Heart right ventricle (tissue), 16 donors: Measurements from ENCODE around the gene WDR45B. TPM values are rescaled to one million over a fixed set of nuclear protein-coding genes. Genes with fewer than 3 reads are reported as not detected.
A peak's percentile ranks its signal among the peaks of the same experiment; 100 is the strongest.

ENCODE experiments used
- ATAC-seq, 8 donors: fragments of 200-7000 bp; cut with Tn5 transposase; one replicate each; pipeline ENCODE4 v1.9.1; 2020; ENCODE audit warnings: mild to moderate bottlenecking in 8 of 8, moderate library complexity in 8 of 8, moderate number of reproducible peaks in 1 of 8
- DNase-seq, 2 donors: peaks; one replicate each; pipeline ENCODE4 v3.0.0-alpha.2; 2020
- H3K27ac ChIP-seq, 10 donors: fragments of 200-600 bp; sonication (generic) in 2 of 10; one replicate each; pipeline versions ENCODE4 v1.5.0 to v1.8.0; 2020 to 2022; ENCODE audit warnings: mild to moderate bottlenecking in 3 of 10
- H3K27me3 ChIP-seq, 7 donors: fragments of 200-600 bp; one replicate each; pipeline ENCODE4 v1.8.0; 2021 to 2022; ENCODE audit warnings: mild to moderate bottlenecking in 2 of 7
- H3K36me3 ChIP-seq, 9 donors: fragments of 200-600 bp; sonication (generic) in 1 of 9; one replicate each; pipeline versions ENCODE4 v1.5.0 to v1.8.0; 2020 to 2022; ENCODE audit warnings: mild to moderate bottlenecking in 2 of 9
- H3K4me1 ChIP-seq, 9 donors: fragments of 200-600 bp; sonication (generic) in 1 of 9; one replicate each; pipeline versions ENCODE4 v1.5.0 to v1.8.0; 2020 to 2022; ENCODE audit warnings: mild to moderate bottlenecking in 4 of 9
- H3K4me3 ChIP-seq, 10 donors: fragments of 200-600 bp; sonication (generic) in 2 of 10; one replicate each; pipeline versions ENCODE4 v1.5.0 to v1.8.0; 2020 to 2022; ENCODE audit warnings: mild to moderate bottlenecking in 7 of 10, moderate library complexity in 2 of 10
- H3K9me3 ChIP-seq, 11 donors: fragments of 200-600 bp in 10 of 11; sonication (generic) in 2 of 11; one replicate each; pipeline versions ENCODE4 v1.5.0 to v1.8.0; 2013 to 2022; ENCODE audit warnings: mild to moderate bottlenecking in 2 of 11, control low read depth in 1 of 11, moderate library complexity in 1 of 11
- CTCF ChIP-seq, 9 donors: fragments of 200-600 bp; sonication (generic) in 2 of 9; IDR thresholded peaks; one replicate each; pipeline versions ENCODE4 v1.5.0 to v1.8.0; 2021 to 2022; ENCODE audit warnings: antibody characterized with exemption in 9 of 9, mild to moderate bottlenecking in 5 of 9, moderate library complexity in 1 of 9
- WGBS, 2 donors: extraction: QIAGEN DNeasy Blood & Tissue Kit; methylation state at CpG; one replicate each; pipeline ENCODE4 v1.1.7; 2013; ENCODE audit warnings: inconsistent platforms in 1 of 2; 5-methylcytosine and 5-hydroxymethylcytosine counted together
- intact Hi-C, 10 donors: fragments of 100-400 bp; cut with DNase I; formaldehyde crosslinking; loops; one replicate each; pipeline versions ENCODE4 v1.11.1 to v1.14.2; 2022
- polyA plus RNA-seq, 2 donors: library from polyadenylated mRNA; stranded (reverse); fragments of 200-250 nt; gene quantifications; one replicate each; pipeline ENCODE4 v1.2.3, GENCODE V29; 2013
- total RNA-seq, 10 donors: library from RNA; stranded (reverse); fragmentation: NEBNext Ultra II Directional in 3 of 10; extraction: Animal tissue kit (Norgen Biotek cat#: 25700) in 3 of 10; gene quantifications; one replicate each; pipeline versions ENCODE4 v1.2.1 to v1.2.4, GENCODE V29; 2021 to 2023
- donor health status: Arrhythmogenic right ventricular cardiomyopathy.
- donor health status: ischemic (EF 13 %, LVEDD 7.1; RV severe dilation, severe dysfunction).
- donor health status: healthy with polysubstance abuse.
- donor health status: DM: no; HTN: yes; CAD: no.
- donor health status: DM: no; HTN: no; CAD: no.
- donor health status: ischemic (EF 25% LVEDD 6.9; RV normal size, moderate dysfunction).
- donor health status: ischemic (EF 25% LVEDD 5.7; RV mildly dilated, moderate dysfunction).
- donor health status: healthy.
- donor health status: DM: yes; HTN: yes; CAD: no.
- donor health status: Ischemic cardiomyopathy.
- donor health status: ischemic (EF 35%, LVEDD 5.7; RV mildly dilated, moderate dysfunction).
- donor health status: nonischemic (EF 11% LVEDD 7.7; RV severe dilation, severe dysfunction).
- donor health status: DM: yes; HTN: yes; CAD: no.
- donor health status: PGD.
- donor health status: ischemic (EF 29% LVEDD 5.4; RV normal size, mild dysfunction).
- donor health status: nonischemic (EF 23%, LVEDD 6.1; RV moderate dilation, normal function).

WDR45B gene
- total and polyA plus RNA-seq, 12 donors: 23.3 to 45.5 (median 39.7) TPM

- H3K4me1 ChIP-seq: peaks cover 13 to 62% (median 46%) of the 10 kb centered on the region in 9 donors
- no peak for ATAC-seq
- WGBS, 2 donors: 95 to 97% methylated on average over 11 of the region's 11 CpGs
Measured at GRCh38 chr17:82594571-82594970, 53.7 kb downstream of the WDR45B start.

GRCh38 chr17:82593590-82594087, 54.6 kb downstream of the WDR45B start:
- peak; percentile 1 to 10 (median 4) for ATAC-seq
- DNase-seq: no peak
- peaks cover 13 to 60% (median 37%) of the 10 kb centered on the region in 9 donors for H3K4me1 ChIP-seq

More at GRCh38 chr17:82594571-82594970, 53.7 kb downstream of the WDR45B start:
- no peak for DNase-seq
- H3K4me3 ChIP-seq: no peak overlapping the region
- no peaks in the 10 kb centered on the region for H3K9me3 ChIP-seq
- H3K27me3 ChIP-seq: no peaks in the 10 kb centered on the region
- TF ChIP-seq CTCF (IDR thresholded peaks at IDR 0.05): no peak
- no peak overlapping the region for H3K27ac ChIP-seq
- intact Hi-C loops: no loop called here
- H3K36me3 ChIP-seq: peaks cover 0 to 46% (median 6%) of the 10 kb centered on the region in 9 donors

GRCh38 chr17:82592767-82593589, 55.3 kb downstream of the WDR45B start:
- Histone ChIP-seq H3K9me3 (no peaks in the 10 kb centered on the region), H3K4me3 (peak overlapping the region; percentile 39 to 66 (median 60)), H3K36me3 (peaks cover 0 to 36% (median 6%) of the 10 kb centered on the region in 9 donors), H3K27ac (peak overlapping the region; percentile 59 to 95 (median 89)), H3K27me3 (no peaks in the 10 kb centered on the region), H3K4me1 (peaks cover 13 to 55% (median 36%) of the 10 kb centered on the region in 9 donors)
- ATAC-seq: peak; percentile 49 to 61 (median 56)
- 16 to 17% methylated on average over 29 of the region's 29 CpGs for WGBS, 2 donors
- DNase-seq: peak; percentile 52 to 78
- intact Hi-C loops: no loop called here
- TF ChIP-seq CTCF (IDR thresholded peaks at IDR 0.05): no peak

More at GRCh38 chr17:82593590-82594087, 54.6 kb downstream of the WDR45B start:
- 50 to 52% methylated on average over 29 of the region's 29 CpGs for WGBS, 2 donors
- no peaks in the 10 kb centered on the region for H3K27me3 ChIP-seq
- H3K9me3 ChIP-seq: no peaks in the 10 kb centered on the region
- H3K27ac ChIP-seq: peak overlapping the region; percentile 59 to 95 (median 89)
- TF ChIP-seq CTCF (IDR thresholded peaks at IDR 0.05): no peak
- H3K4me3 ChIP-seq: peak overlapping the region; percentile 39 to 66 (median 60)
- intact Hi-C loops: no loop called here
- peaks cover 0 to 41% (median 6%) of the 10 kb centered on the region in 9 donors for H3K36me3 ChIP-seq

GRCh38 chr17:82592289-82592766, 55.9 kb downstream of the WDR45B start:
- intact Hi-C loops: no loop called here
- no peaks in the 10 kb centered on the region for H3K27me3 ChIP-seq
- H3K4me3 ChIP-seq: peak overlapping the region in 5 of 10 donors; percentile 58 to 66 (median 62)
- no peak for TF ChIP-seq CTCF (IDR thresholded peaks at IDR 0.05)
- H3K4me1 ChIP-seq: peaks cover 13 to 59% (median 36%) of the 10 kb centered on the region in 9 donors
- peak overlapping the region; percentile 48 to 95 (median 89) for H3K27ac ChIP-seq
- 67 to 71% methylated on average over 9 of the region's 9 CpGs for WGBS, 2 donors
- H3K36me3 ChIP-seq: peaks cover 0 to 36% (median 12%) of the 10 kb centered on the region in 9 donors
- DNase-seq (no peak), ATAC-seq (peak in 4 of 8 donors; percentile 6 to 16 (median 8))
- no peaks in the 10 kb centered on the region for H3K9me3 ChIP-seq
